GM12878 (cell line): ENCODE measurements around the gene C16orf90. TPM values are rescaled to one million over a fixed set of nuclear protein-coding genes. Genes with fewer than 3 reads are reported as not detected.

Source experiments
- CHD4 ChIP-seq: fragments of 200-600 bp; sonication (generic); IDR thresholded peaks from 2 replicates; pipeline ENCODE4 v1.6.1; 2016; ENCODE audit warnings: mild to moderate bottlenecking
- DPF2 ChIP-seq: fragments of 450-650 bp; IDR thresholded peaks from 2 replicates; pipeline ENCODE4 v1.6.1; 2017; ENCODE audit warnings: mild to moderate bottlenecking
- ESRRA ChIP-seq: IDR thresholded peaks from 2 replicates; pipeline ENCODE4 v1.6.1; 2012; ENCODE audit warnings: mild to moderate bottlenecking, low read length, improper control_type of control experiment
- EZH2 ChIP-seq: IDR thresholded peaks from 2 replicates; pipeline ENCODE4 v1.6.1; 2012; ENCODE audit warnings: low read depth, mild to moderate bottlenecking, control low read depth, inconsistent platforms, low read length, borderline replicate concordance; ENCODE audit not compliant: control insufficient read depth
- FOS ChIP-seq: IDR thresholded peaks from 3 replicates; pipeline ENCODE4 v1.6.1; 2011; ENCODE audit warnings: borderline replicate concordance; ENCODE audit not compliant: insufficient read length; ENCODE audit errors: extremely low read depth
- MTA3 ChIP-seq: IDR thresholded peaks from 2 replicates; pipeline ENCODE4 v1.6.1; 2012; ENCODE audit warnings: low read length, inconsistent platforms, borderline replicate concordance
- POLR2A ChIP-seq: IDR thresholded peaks from 2 replicates; pipeline ENCODE4 v1.6.1; 2011; ENCODE audit warnings: low read depth, mild to moderate bottlenecking, low read length
- POLR2AphosphoS5 ChIP-seq: IDR thresholded peaks from 2 replicates; pipeline ENCODE4 v1.6.1; 2011; ENCODE audit warnings: mild to moderate bottlenecking, low read length, inconsistent platforms
- RAD51 ChIP-seq: fragments of 450-650 bp; IDR thresholded peaks from 2 replicates; pipeline ENCODE4 v1.6.1; 2016; ENCODE audit warnings: moderate library complexity, mild to moderate bottlenecking, inconsistent platforms
- SPI1 ChIP-seq: IDR thresholded peaks from 2 replicates; pipeline ENCODE4 v1.6.1; 2011; ENCODE audit warnings: low read depth, mild to moderate bottlenecking, low read length, moderate library complexity, borderline replicate concordance; ENCODE audit not compliant: insufficient read depth
- SREBF1 ChIP-seq: IDR thresholded peaks from 2 replicates; pipeline ENCODE4 v1.6.1; 2012; ENCODE audit warnings: mild to moderate bottlenecking, low read length
- SUPT20H ChIP-seq: IDR thresholded peaks from 2 replicates; pipeline ENCODE4 v1.6.1; 2011; ENCODE audit warnings: low read depth, mild to moderate bottlenecking, low read length, moderate library complexity, borderline replicate concordance; ENCODE audit not compliant: control insufficient read depth
- TCF3 ChIP-seq: IDR thresholded peaks from 2 replicates; pipeline ENCODE4 v1.6.1; 2012; ENCODE audit warnings: low read depth, mild to moderate bottlenecking, low read length, borderline replicate concordance; ENCODE audit not compliant: insufficient read depth
- YBX1 ChIP-seq: fragments of 450-650 bp; IDR thresholded peaks from 2 replicates; pipeline ENCODE4 v1.6.1; 2016; ENCODE audit warnings: antibody characterized with exemption
- polyA plus RNA-seq, 11 experiments: library from polyadenylated mRNA; depleted of rRNA in 4 of 11; unstranded in 6 of 11; stranded (reverse) in 5 of 11; fragments of >200 nt; fragmentation: Nextera tagmentation in 4 of 11; fragmentation: Illumina TruSeq in 1 of 11; extraction: Ambion mirVana in 4 of 11; extraction: Trizol in 1 of 11; gene quantifications; 1 replicate in 1 of 11; 2 replicates in 10 of 11; pipeline versions ENCODE4 v1.2.1 to v1.2.3, GENCODE V29; 2011 to 2016; ENCODE audit warnings: inconsistent platforms in 2 of 11, missing spikeins in 2 of 11, low read depth in 1 of 11
- total RNA-seq, 4 experiments: library from RNA; depleted of rRNA in 3 of 4; stranded (reverse); fragments of >200 nt in 3 of 4; fragmentation: Illumina TruSeq in 1 of 4; extraction: Trizol in 1 of 4; gene quantifications; 2 replicates each; pipeline versions ENCODE4 v1.2.1 to v1.2.3, GENCODE V29; 2013 to 2021
- TF ChIP-seq, protein P1 (sequence below): IDR thresholded peaks from 2 replicates; pipeline ENCODE4 v1.6.1; 2012; ENCODE audit warnings: improper control_type of control experiment, low read depth, low read length; ENCODE audit not compliant: insufficient replicate concordance
- TF ChIP-seq, protein P2 (sequence below): fragments of 450-650 bp; IDR thresholded peaks from 2 replicates; pipeline ENCODE4 v1.6.1; 2016; ENCODE audit warnings: mild to moderate bottlenecking, moderate library complexity, borderline replicate concordance

Gene C16orf90
- total and polyA plus RNA-seq, 10 of the 15 experiments (the other 5 are each of a cell fraction or from before 2014, with no cell fraction given): not detected

DNA sequence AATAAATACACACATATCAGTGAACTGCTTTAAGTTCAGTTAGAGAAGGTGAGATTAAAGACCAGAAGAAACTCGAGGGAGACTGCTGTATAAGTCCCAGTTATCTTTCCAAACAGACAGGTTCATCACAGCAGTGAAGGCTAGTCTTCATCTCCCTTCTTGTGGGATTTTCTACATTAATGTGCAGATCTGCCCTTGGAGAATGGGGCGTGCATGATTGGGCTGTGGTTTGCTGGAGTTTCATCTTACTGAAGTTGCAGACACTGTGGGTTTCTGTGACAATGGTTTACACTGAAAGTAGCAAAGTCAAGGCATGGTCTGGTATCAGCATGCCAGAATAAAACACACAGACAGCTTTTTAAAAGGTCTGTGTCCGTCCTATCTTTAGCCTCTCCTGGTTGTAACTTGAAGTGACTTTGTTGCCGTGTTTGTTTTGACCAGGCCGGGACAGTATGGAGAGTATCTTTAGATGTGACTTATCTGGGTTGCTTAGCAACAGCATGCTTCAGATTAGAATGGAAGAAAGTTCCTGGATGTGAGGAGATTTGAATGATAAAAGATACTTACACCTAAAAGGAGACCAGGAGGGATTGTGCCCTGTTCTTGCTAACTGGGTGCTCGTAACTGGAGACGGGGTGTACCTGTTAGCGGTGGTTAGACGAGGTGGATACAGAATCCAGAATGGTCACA lies 35.7 kb downstream of the C16orf90 start (continued):
- TF ChIP-seq, protein P1, sequence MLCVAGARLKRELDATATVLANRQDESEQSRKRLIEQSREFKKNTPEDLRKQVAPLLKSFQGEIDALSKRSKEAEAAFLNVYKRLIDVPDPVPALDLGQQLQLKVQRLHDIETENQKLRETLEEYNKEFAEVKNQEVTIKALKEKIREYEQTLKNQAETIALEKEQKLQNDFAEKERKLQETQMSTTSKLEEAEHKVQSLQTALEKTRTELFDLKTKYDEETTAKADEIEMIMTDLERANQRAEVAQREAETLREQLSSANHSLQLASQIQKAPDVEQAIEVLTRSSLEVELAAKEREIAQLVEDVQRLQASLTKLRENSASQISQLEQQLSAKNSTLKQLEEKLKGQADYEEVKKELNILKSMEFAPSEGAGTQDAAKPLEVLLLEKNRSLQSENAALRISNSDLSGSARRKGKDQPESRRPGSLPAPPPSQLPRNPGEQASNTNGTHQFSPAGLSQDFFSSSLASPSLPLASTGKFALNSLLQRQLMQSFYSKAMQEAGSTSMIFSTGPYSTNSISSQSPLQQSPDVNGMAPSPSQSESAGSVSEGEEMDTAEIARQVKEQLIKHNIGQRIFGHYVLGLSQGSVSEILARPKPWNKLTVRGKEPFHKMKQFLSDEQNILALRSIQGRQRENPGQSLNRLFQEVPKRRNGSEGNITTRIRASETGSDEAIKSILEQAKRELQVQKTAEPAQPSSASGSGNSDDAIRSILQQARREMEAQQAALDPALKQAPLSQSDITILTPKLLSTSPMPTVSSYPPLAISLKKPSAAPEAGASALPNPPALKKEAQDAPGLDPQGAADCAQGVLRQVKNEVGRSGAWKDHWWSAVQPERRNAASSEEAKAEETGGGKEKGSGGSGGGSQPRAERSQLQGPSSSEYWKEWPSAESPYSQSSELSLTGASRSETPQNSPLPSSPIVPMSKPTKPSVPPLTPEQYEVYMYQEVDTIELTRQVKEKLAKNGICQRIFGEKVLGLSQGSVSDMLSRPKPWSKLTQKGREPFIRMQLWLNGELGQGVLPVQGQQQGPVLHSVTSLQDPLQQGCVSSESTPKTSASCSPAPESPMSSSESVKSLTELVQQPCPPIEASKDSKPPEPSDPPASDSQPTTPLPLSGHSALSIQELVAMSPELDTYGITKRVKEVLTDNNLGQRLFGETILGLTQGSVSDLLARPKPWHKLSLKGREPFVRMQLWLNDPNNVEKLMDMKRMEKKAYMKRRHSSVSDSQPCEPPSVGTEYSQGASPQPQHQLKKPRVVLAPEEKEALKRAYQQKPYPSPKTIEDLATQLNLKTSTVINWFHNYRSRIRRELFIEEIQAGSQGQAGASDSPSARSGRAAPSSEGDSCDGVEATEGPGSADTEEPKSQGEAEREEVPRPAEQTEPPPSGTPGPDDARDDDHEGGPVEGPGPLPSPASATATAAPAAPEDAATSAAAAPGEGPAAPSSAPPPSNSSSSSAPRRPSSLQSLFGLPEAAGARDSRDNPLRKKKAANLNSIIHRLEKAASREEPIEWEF: no peak
- TF ChIP-seq EZH2: no peak
- TF ChIP-seq MTA3: no peak
- no peak for TF ChIP-seq TCF3
- 0 out of 2 replicates have a peak, but pooled peaks have one; percentile 7 for TF ChIP-seq RAD51
- no peak for TF ChIP-seq CHD4
- no peak for TF ChIP-seq DPF2
- no peak for TF ChIP-seq POLR2A
- TF ChIP-seq POLR2AphosphoS5: no peak
- TF ChIP-seq, protein P2, sequence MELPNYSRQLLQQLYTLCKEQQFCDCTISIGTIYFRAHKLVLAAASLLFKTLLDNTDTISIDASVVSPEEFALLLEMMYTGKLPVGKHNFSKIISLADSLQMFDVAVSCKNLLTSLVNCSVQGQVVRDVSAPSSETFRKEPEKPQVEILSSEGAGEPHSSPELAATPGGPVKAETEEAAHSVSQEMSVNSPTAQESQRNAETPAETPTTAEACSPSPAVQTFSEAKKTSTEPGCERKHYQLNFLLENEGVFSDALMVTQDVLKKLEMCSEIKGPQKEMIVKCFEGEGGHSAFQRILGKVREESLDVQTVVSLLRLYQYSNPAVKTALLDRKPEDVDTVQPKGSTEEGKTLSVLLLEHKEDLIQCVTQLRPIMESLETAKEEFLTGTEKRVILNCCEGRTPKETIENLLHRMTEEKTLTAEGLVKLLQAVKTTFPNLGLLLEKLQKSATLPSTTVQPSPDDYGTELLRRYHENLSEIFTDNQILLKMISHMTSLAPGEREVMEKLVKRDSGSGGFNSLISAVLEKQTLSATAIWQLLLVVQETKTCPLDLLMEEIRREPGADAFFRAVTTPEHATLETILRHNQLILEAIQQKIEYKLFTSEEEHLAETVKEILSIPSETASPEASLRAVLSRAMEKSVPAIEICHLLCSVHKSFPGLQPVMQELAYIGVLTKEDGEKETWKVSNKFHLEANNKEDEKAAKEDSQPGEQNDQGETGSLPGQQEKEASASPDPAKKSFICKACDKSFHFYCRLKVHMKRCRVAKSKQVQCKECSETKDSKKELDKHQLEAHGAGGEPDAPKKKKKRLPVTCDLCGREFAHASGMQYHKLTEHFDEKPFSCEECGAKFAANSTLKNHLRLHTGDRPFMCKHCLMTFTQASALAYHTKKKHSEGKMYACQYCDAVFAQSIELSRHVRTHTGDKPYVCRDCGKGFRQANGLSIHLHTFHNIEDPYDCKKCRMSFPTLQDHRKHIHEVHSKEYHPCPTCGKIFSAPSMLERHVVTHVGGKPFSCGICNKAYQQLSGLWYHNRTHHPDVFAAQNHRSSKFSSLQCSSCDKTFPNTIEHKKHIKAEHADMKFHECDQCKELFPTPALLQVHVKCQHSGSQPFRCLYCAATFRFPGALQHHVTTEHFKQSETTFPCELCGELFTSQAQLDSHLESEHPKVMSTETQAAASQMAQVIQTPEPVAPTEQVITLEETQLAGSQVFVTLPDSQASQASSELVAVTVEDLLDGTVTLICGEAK: no peak
- TF ChIP-seq YBX1: no peak
- no peak for TF ChIP-seq SUPT20H
- no peak for TF ChIP-seq SPI1
- no peak for TF ChIP-seq ESRRA
- TF ChIP-seq FOS: no peak
- TF ChIP-seq SREBF1: no peak
